RWPE1 (cell line): ENCODE results near the gene CHST12.

ENCODE experiments used
- CTCF ChIA-PET: fragments of 350-600 bp; sonication (Branson Sonifier 250); formaldehyde crosslinking; extraction: SDS; loops from one replicate; lab custom pipeline; 2021; lab: Yijun Ruan, JAX
- POLR2A ChIA-PET: fragments of 400-600 bp; formaldehyde crosslinking; extraction: SDS; loops from one replicate; lab custom pipeline; 2020; ENCODE audit warnings: antibody characterized with exemption; ENCODE audit not compliant: low non-redundant PET; lab: Yijun Ruan, JAX
- DNase-seq: peaks from one replicate; pipeline ENCODE4 v3.0.0; 2012; ENCODE audit warnings: low spot score
- H3K27ac ChIP-seq: fragments of 450-650 bp; 2 replicates; pipeline ENCODE4 v1.5.1; 2017
- CTCF ChIP-seq: fragments of 450-650 bp; conservative IDR thresholded peaks from 2 replicates; pipeline ENCODE4 v1.5.1; 2017; ENCODE audit warnings: low read depth, mild to moderate bottlenecking

CHST12 gene

GRCh38 chr7:2433713-2434550, 30.5 kb downstream of the CHST12 start:
- ChIA-PET POLR2A (no interaction called here), CTCF (no interaction called here)
- DNase-seq = no peak
- no peak overlapping the region for H3K27ac ChIP-seq
- no peak for TF ChIP-seq CTCF

- CTCF ChIA-PET = no interaction called here
Measured at GRCh38 chr7:2435146-2435545, 31.7 kb downstream of the CHST12 start.

GRCh38 chr7:2436341-2437104, 33.1 kb downstream of the CHST12 start:
- CTCF ChIA-PET = interaction anchor here (0.5 kb wide), 1 partner anchor 813 kb away, joined by 4 read pairs; no protein-coding TSS in a partner anchor
- no peak for TF ChIP-seq CTCF
- peak overlapping the region; percentile 13; the same call in 1 of the 2 replicates for H3K27ac ChIP-seq
- POLR2A ChIA-PET = no interaction called here
- DNase-seq = no peak

More at GRCh38 chr7:2435146-2435545, 31.7 kb downstream of the CHST12 start:
- H3K27ac ChIP-seq = no peak overlapping the region
- POLR2A ChIA-PET = no interaction called here
- no peak for TF ChIP-seq CTCF
- DNase-seq = no peak

- no peak for DNase-seq
- no peak for TF ChIP-seq CTCF
- ChIA-PET POLR2A (no interaction called here), CTCF (interaction anchor here (0.5 kb wide), 1 partner anchor 814 kb away, joined by 4 read pairs; no protein-coding TSS in a partner anchor)
- peak overlapping the region; percentile 13; the same call in 1 of the 2 replicates for H3K27ac ChIP-seq
Measured at GRCh38 chr7:2437136-2437535, 33.7 kb downstream of the CHST12 start.

GRCh38 chr7:2437537-2438148, 34.2 kb downstream of the CHST12 start:
- no peak for DNase-seq

More at GRCh38 chr7:2437537-2438148, 34.2 kb downstream of the CHST12 start:
- no peak for TF ChIP-seq CTCF
- ChIA-PET POLR2A (no interaction called here), CTCF (no interaction called here)
- peak overlapping the region; percentile 15 for H3K27ac ChIP-seq
